Thoracic aorta (tissue), 2 donors: ENCODE data around the gene S100A3. TPM values are rescaled to one million over a fixed set of nuclear protein-coding genes. Genes with fewer than 3 reads are reported as not detected.

Source experiments
- ATAC-seq: fragments of 150-250 bp; one replicate; pipeline ENCODE4 v1.8.0; 2017; ENCODE audit warnings: low read depth; ENCODE audit not compliant: insufficient number of reproducible peaks, low FRiP score
- DNase-seq: peaks from one replicate; pipeline ENCODE4 v3.0.0-alpha.2; 2020; ENCODE audit warnings: low spot score
- H3K27ac ChIP-seq, 2 donors: fragments of 200-600 bp; sonication (generic); 1 replicate in 1 of 2; 2 replicates in 1 of 2; pipeline ENCODE4 v1.5.1; 2016; ENCODE audit warnings: mild to moderate bottlenecking in 2 of 2, moderate library complexity in 2 of 2
- H3K27me3 ChIP-seq: fragments of 200-600 bp; sonication (generic); replicated peaks from 2 replicates; pipeline ENCODE4 v1.6.0; 2016; ENCODE audit warnings: mild to moderate bottlenecking; ENCODE audit not compliant: insufficient read depth
- H3K36me3 ChIP-seq: fragments of 200-600 bp; sonication (generic); one replicate; pipeline ENCODE4 v1.5.1; 2016
- H3K4me1 ChIP-seq, 2 donors: fragments of 200-600 bp; sonication (generic); 1 replicate in 1 of 2; 2 replicates in 1 of 2; pipeline versions ENCODE4 v1.5.1 to v1.6.0; 2016; ENCODE audit warnings: low read depth in 2 of 2, mild to moderate bottlenecking in 1 of 2; ENCODE audit not compliant: control insufficient read depth in 1 of 2
- H3K4me3 ChIP-seq: fragments of 200-600 bp; sonication (generic); 2 replicates; pipeline ENCODE4 v1.5.1; 2016; ENCODE audit warnings: mild to moderate bottlenecking
- H3K9me3 ChIP-seq: fragments of 200-600 bp; sonication (generic); 2 replicates; pipeline ENCODE4 v1.5.1; 2016
- total RNA-seq, 2 donors: library from RNA; depleted of rRNA; stranded (reverse); fragments of >200 nt; gene quantifications; one replicate each; pipeline versions ENCODE4 v1.1.0 to v1.2.3, GENCODE V29; 2016
- TF ChIP-seq, protein P1 (sequence below): fragments of 200-600 bp; sonication (generic); IDR thresholded peaks from one replicate; pipeline ENCODE4 v1.5.1; 2019; ENCODE audit warnings: antibody characterized with exemption

S100A3 gene
- total RNA-seq, 2 donors from 2014 or later: 3.1 to 25.0 TPM

DNA sequence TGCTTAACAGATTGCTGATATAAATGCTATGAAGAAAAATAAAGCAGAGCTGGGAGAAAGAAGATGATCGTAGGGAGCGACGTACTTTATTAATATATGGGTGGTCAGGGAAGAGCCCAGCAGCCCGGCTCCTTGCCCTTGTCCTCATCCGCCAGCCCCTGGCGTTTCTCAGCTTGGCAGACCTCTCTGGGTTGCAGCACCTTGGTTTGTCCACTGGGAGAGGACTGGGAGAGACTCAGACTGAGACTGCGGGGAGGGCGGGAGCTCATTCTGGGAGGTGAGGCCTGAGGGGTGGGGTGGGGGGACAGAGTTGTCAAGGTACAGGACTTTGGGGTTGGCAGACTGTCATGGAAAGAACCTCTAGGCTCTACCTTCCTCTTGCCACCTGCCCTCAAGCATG lies 3.3 kb upstream of the S100A3 start:
- H3K4me3 ChIP-seq: no peak overlapping the region
- peaks cover 33 to 58% of the 10 kb centered on the region in 2 donors for H3K4me1 ChIP-seq
- no peaks in the 10 kb centered on the region for H3K36me3 ChIP-seq
- peak overlapping the region; percentile 13 to 46 for H3K27ac ChIP-seq
- H3K9me3 ChIP-seq: no peaks in the 10 kb centered on the region
- TF ChIP-seq, protein P1, sequence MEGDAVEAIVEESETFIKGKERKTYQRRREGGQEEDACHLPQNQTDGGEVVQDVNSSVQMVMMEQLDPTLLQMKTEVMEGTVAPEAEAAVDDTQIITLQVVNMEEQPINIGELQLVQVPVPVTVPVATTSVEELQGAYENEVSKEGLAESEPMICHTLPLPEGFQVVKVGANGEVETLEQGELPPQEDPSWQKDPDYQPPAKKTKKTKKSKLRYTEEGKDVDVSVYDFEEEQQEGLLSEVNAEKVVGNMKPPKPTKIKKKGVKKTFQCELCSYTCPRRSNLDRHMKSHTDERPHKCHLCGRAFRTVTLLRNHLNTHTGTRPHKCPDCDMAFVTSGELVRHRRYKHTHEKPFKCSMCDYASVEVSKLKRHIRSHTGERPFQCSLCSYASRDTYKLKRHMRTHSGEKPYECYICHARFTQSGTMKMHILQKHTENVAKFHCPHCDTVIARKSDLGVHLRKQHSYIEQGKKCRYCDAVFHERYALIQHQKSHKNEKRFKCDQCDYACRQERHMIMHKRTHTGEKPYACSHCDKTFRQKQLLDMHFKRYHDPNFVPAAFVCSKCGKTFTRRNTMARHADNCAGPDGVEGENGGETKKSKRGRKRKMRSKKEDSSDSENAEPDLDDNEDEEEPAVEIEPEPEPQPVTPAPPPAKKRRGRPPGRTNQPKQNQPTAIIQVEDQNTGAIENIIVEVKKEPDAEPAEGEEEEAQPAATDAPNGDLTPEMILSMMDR: no peak
- H3K27me3 ChIP-seq: no peaks in the 10 kb centered on the region
- DNase-seq: no peak
- ATAC-seq: no peak

DNA sequence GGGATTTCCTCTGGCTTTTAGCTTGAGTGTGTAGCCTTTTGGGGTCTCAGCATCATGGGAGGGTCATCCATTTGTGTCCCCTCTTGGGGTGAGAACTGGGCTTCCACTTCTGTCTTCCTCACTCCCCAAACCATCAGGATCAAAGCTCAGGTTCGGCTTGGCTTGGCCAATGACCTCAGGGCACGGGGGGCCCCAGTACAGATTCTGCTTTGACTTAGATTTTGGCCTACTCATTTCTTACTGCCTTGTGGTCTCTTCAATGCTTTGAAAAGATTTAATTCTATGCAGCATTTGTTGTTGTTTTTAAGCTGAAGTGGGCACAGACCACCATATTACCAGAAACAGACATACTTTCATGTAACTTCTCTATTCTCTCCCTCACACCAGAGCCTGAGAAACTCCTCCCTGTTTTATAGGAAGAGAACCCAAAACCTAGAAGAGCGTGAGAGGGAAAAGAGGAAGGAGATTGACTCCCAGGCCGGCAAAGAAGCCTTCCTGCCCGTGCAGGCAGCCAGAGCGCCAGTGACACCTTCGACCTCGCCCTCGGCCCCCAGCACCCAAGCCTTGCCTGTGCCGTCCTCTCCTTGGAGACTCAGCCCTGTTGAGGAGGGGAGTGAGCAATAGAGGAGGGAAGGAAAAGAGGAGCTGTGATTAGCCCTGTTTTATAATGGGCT lies 1.9 kb upstream of the S100A3 start:
- TF ChIP-seq, protein P1: no peak
- Histone ChIP-seq H3K27me3 (no peaks in the 10 kb centered on the region), H3K9me3 (no peaks in the 10 kb centered on the region), H3K36me3 (no peaks in the 10 kb centered on the region), H3K27ac (peak overlapping the region; percentile 60 to 96), H3K4me3 (no peak overlapping the region), H3K4me1 (peaks cover 45 to 71% of the 10 kb centered on the region in 2 donors)
- ATAC-seq (no peak), DNase-seq (no peak)

DNA sequence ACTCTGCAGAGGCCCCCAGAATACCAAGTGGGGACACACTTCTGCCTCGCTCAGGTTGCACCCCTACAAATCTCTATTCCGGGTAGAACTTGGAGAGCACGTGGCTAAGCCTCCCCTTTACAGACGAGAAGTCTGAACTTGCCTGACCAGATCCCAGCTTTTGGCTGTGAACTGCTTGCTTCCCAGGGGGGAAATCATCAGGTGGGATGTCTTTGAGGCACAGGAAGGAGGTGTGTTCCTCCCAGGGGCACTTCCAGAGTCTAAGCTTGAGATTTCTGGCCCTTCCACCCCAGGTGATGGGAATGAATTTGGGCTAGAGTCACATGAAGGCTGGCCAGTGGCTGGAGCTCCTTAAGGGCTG lies 1.3 kb upstream of the S100A3 start:
- DNase-seq: no peak
- Histone ChIP-seq H3K9me3 (no peaks in the 10 kb centered on the region), H3K4me1 (peaks cover 51 to 77% of the 10 kb centered on the region in 2 donors), H3K36me3 (no peaks in the 10 kb centered on the region), H3K27me3 (no peaks in the 10 kb centered on the region), H3K27ac (peak overlapping the region; percentile 60 to 96), H3K4me3 (no peak overlapping the region)
- ATAC-seq: no peak
- TF ChIP-seq, protein P1: no peak

DNA sequence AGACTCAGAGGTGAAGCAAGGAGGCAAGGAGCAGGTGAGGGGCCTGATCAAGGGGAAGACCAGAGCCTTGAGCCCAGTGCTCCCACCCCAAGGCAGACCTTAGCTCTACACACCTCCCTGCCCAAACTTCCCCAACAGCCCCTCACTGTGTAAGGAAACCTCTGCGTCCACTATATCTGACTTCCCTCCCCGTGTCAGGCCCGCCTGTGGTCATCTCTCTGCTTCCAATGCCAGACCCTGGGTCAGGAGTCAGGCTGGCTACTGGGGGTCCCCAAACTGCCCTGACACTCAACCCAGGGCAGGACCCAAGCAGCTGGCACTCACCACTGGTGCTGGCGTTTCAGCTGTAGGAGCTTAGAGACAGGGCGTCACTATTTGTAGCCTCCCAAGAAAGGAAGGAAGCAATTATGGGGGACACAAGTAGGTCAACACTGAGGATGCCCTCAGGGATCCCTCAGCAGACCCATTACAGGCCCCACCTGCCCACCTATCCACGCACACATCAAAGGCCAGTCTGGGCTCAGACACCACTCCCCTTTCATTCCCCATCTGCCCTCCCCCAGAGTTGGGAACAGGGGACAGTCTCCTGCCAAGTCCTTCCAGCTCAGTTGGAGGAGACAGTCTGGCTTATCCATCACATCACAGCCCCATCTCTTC lies 811 bp upstream of the S100A3 start:
- H3K27ac ChIP-seq: peak overlapping the region; percentile 60 to 96
- H3K36me3 ChIP-seq: no peaks in the 10 kb centered on the region
- H3K9me3 ChIP-seq: no peaks in the 10 kb centered on the region
- ATAC-seq (no peak), DNase-seq (no peak)
- H3K27me3 ChIP-seq: no peaks in the 10 kb centered on the region
- TF ChIP-seq, protein P1: no peak
- peaks cover 52 to 76% of the 10 kb centered on the region in 2 donors for H3K4me1 ChIP-seq
- no peak overlapping the region for H3K4me3 ChIP-seq

DNA sequence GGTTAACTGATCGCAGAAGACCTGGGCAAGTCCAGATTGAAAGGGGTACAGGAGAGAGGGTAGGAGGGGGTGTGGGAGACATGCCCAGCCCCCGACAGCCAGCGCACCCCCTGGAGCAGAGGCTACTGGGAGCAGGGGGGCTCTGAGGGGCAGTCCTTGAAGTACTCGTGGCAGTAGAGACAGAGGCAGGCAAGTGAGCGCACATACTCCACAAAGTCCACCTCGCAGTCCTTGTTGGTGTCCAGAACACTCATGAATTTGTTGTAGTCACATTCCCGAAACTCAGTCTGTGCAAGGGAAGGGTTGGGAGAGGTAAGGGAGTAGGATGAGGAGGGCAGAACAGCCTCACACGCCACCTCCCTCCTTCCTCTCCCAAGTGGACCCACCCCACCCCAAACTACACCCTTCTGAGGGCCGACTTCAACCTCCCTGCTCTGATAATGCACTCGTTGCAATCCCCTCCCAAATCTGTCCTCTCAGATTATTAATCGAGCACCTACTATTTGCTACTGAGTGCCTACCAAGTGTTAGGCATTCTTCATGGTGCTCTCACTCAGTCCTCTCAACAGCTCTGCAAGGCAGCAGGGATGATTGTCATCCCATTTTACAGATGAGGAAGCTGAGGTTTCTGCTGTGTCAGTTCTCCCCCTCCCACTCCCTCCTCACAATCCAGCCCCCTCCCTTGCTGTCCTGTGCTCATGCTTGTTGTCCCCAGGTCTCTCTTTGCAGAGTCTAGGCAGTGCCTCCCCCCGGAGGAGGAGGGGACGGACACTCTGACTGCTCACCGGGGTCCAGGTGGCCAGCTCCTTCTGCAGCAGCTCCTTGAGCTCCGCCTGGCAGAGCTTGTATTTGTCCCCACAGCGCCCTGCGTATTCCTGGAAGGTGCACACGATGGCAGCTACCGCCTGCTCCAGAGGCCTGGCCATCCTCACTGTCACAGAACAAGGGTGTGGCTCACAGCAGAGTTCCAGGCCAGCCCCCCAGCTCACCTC lies 1.2 kb downstream of the S100A3 start:
- no peaks in the 10 kb centered on the region for H3K36me3 ChIP-seq
- ATAC-seq (no peak), DNase-seq (no peak)
- no peak overlapping the region for H3K4me3 ChIP-seq
- no peaks in the 10 kb centered on the region for H3K9me3 ChIP-seq
- TF ChIP-seq, protein P1: no peak
- H3K27me3 ChIP-seq: no peaks in the 10 kb centered on the region
- H3K4me1 ChIP-seq: peaks cover 60 to 76% of the 10 kb centered on the region in 2 donors
- peak overlapping the region; percentile 76 to 96 for H3K27ac ChIP-seq
